Measurements from ENCODE around the gene LYSMD4. TPM values are rescaled to one million over a fixed set of nuclear protein-coding genes. Genes with fewer than 3 reads are reported as not detected.

Gene LYSMD4
- total and polyA plus RNA-seq, 10 of the 15 experiments (the other 5 are each of a cell fraction or from before 2014, with no cell fraction given) = 1.8 to 5.8 (median 3.9) TPM

DNA sequence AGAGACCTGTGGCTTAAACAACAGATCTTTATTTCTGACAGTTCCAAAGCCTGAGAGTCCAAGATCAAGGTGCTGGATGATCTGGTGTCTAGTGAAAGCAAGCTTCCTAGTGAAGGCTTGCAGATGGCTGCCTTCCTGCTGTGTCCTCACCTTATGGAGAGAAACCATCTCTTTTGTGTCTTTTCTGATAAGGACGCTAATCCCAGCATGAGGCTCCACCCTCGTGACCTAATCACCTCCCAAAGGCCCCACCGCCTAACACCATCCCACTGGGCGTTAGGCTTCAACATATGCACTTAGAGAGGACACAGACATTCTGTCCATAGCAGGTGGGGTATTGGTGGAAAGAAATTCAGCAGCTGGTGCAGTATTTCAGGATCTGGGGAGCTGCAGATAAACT is 19.8 kb upstream of the LYSMD4 start:
- Histone ChIP-seq H3K4me2 (ENCODE audit: control insufficient read depth, insufficient read depth) (no peak overlapping the region), H3K27ac (ENCODE audit: control insufficient read depth, insufficient read depth) (no peak overlapping the region), H3K79me2 (ENCODE audit: control insufficient read depth, insufficient read depth, low read length) (no peaks in the 10 kb centered on the region), H2AFZ (ENCODE audit: control insufficient read depth, low read depth, low read length) (no peak overlapping the region), H3K9me3 (replicated peaks; ENCODE audit: control insufficient read depth, insufficient read depth, low read length) (no peaks in the 10 kb centered on the region), H3K4me3 (no peak overlapping the region), H4K20me1 (ENCODE audit: control insufficient read depth, insufficient read depth) (no peaks in the 10 kb centered on the region), H3K27me3 (replicated peaks in 1 of 2; ENCODE audit: control insufficient read depth in 2 of 2, insufficient read depth in 2 of 2, low read length in 1 of 2) (no peaks in the 10 kb centered on the region), H3K36me3 (ENCODE audit: control insufficient read depth in 2 of 2, insufficient read depth in 2 of 2, low read length in 1 of 2) (no peaks in the 10 kb centered on the region), H3K4me1 (ENCODE audit: control insufficient read depth, insufficient read depth, low read length) (peaks cover 5% of the 10 kb centered on the region), H3K9ac (ENCODE audit: control insufficient read depth, insufficient read depth, low read length) (no peak overlapping the region)
- ChIA-PET CTCF (interaction anchor here (1.0 to 6.0 kb wide), 4 partner anchors 49 to 480 kb away, joined by 3 to 105 read pairs (median 12); no protein-coding TSS in a partner anchor), POLR2A (no interaction called here), SMC1A (ENCODE audit: uncharacterized antibody, unreplicated experiment) (interaction anchor here (0.8 to 2.4 kb wide), 6 partner anchors 34 to 480 kb away, joined by 3 to 15 read pairs (median 4); no protein-coding TSS in a partner anchor), RAD21 (ENCODE audit: unreplicated experiment) (interaction anchor here (1.5 to 6.2 kb wide), 3 partner anchors 20 to 480 kb away, joined by 5 to 61 read pairs (median 7); partner anchors contain the start of gene LYSMD4)
- intact Hi-C loops (cut with micrococcal nuclease; ENCODE audit: unreplicated experiment) = loop anchor here (10.0 kb wide), 1 partner anchor 648 kb away; the partner anchor contains the start of gene SYNM
- ATAC-seq (no peak), FAIRE-seq (no peak), DNase-seq (ENCODE audit: low read depth, low spot score) (no peak)
- WGBS (ENCODE audit: insufficient coverage, insufficient replicate concordance, low lambda C conversion rate, missing lambda C conversion rate) = 85% methylated on average over 4 of the region's 4 CpGs
- no TSS peak for BruUV-seq (replicated peaks)
- in situ Hi-C loops (cut with MboI) = no loop called here
- no peak for TF ChIP-seq ZNF207 (IDR thresholded peaks at IDR 0.05; ENCODE audit: borderline replicate concordance)
- TF ChIP-seq, protein P1, sequence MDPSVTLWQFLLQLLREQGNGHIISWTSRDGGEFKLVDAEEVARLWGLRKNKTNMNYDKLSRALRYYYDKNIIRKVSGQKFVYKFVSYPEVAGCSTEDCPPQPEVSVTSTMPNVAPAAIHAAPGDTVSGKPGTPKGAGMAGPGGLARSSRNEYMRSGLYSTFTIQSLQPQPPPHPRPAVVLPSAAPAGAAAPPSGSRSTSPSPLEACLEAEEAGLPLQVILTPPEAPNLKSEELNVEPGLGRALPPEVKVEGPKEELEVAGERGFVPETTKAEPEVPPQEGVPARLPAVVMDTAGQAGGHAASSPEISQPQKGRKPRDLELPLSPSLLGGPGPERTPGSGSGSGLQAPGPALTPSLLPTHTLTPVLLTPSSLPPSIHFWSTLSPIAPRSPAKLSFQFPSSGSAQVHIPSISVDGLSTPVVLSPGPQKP (IDR thresholded peaks at IDR 0.05; ENCODE audit: low read depth, low read length) = no peak
- TF ChIP-seq, protein P2, sequence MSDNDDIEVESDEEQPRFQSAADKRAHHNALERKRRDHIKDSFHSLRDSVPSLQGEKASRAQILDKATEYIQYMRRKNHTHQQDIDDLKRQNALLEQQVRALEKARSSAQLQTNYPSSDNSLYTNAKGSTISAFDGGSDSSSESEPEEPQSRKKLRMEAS (IDR thresholded peaks at IDR 0.05; ENCODE audit: low read depth, low read length) = no peak
- TF ChIP-seq WRNIP1 (IDR thresholded peaks at IDR 0.05; ENCODE audit: borderline replicate concordance, low read depth, low read length) = no peak
- TF ChIP-seq, protein P3, sequence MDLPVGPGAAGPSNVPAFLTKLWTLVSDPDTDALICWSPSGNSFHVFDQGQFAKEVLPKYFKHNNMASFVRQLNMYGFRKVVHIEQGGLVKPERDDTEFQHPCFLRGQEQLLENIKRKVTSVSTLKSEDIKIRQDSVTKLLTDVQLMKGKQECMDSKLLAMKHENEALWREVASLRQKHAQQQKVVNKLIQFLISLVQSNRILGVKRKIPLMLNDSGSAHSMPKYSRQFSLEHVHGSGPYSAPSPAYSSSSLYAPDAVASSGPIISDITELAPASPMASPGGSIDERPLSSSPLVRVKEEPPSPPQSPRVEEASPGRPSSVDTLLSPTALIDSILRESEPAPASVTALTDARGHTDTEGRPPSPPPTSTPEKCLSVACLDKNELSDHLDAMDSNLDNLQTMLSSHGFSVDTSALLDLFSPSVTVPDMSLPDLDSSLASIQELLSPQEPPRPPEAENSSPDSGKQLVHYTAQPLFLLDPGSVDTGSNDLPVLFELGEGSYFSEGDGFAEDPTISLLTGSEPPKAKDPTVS (IDR thresholded peaks at IDR 0.05; ENCODE audit: low read depth, low read length) = no peak
- no peak for TF ChIP-seq MLLT1 (IDR thresholded peaks at IDR 0.05)
- no peak for TF ChIP-seq LARP7 (IDR thresholded peaks at IDR 0.05)
- TF ChIP-seq, protein P4, sequence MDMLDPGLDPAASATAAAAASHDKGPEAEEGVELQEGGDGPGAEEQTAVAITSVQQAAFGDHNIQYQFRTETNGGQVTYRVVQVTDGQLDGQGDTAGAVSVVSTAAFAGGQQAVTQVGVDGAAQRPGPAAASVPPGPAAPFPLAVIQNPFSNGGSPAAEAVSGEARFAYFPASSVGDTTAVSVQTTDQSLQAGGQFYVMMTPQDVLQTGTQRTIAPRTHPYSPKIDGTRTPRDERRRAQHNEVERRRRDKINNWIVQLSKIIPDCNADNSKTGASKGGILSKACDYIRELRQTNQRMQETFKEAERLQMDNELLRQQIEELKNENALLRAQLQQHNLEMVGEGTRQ (IDR thresholded peaks at IDR 0.05; ENCODE audit: borderline replicate concordance, low read depth, low read length) = no peak
- TF ChIP-seq, protein P5, sequence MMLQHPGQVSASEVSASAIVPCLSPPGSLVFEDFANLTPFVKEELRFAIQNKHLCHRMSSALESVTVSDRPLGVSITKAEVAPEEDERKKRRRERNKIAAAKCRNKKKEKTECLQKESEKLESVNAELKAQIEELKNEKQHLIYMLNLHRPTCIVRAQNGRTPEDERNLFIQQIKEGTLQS (IDR thresholded peaks at IDR 0.05; ENCODE audit: borderline replicate concordance, extremely low read depth, low read depth, low read length) = no peak
- TF ChIP-seq MXI1 (IDR thresholded peaks at IDR 0.05; ENCODE audit: low read depth, low read length) = no peak
- TF ChIP-seq, protein P6, sequence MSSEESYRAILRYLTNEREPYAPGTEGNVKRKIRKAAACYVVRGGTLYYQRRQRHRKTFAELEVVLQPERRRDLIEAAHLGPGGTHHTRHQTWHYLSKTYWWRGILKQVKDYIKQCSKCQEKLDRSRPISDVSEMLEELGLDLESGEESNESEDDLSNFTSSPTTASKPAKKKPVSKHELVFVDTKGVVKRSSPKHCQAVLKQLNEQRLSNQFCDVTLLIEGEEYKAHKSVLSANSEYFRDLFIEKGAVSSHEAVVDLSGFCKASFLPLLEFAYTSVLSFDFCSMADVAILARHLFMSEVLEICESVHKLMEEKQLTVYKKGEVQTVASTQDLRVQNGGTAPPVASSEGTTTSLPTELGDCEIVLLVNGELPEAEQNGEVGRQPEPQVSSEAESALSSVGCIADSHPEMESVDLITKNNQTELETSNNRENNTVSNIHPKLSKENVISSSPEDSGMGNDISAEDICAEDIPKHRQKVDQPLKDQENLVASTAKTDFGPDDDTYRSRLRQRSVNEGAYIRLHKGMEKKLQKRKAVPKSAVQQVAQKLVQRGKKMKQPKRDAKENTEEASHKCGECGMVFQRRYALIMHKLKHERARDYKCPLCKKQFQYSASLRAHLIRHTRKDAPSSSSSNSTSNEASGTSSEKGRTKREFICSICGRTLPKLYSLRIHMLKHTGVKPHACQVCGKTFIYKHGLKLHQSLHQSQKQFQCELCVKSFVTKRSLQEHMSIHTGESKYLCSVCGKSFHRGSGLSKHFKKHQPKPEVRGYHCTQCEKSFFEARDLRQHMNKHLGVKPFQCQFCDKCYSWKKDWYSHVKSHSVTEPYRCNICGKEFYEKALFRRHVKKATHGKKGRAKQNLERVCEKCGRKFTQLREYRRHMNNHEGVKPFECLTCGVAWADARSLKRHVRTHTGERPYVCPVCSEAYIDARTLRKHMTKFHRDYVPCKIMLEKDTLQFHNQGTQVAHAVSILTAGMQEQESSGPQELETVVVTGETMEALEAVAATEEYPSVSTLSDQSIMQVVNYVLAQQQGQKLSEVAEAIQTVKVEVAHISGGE (CRISPR knock-in tag; IDR thresholded peaks at IDR 0.05) = no peak
- TF ChIP-seq PKNOX1 (IDR thresholded peaks at IDR 0.05) = no peak
